HG03457 (cell line): ENCODE results near the gene FXYD1.
"Not testable (repeated sequence)": the region's sequence is repeated elsewhere in the genome, so short reads cannot be mapped to it uniquely, and the experiment has no call there.

Experiments
- ATAC-seq: cut with Tn5 transposase; IDR thresholded peaks from one replicate; pipeline ENCODE4 v1.9.1; 2021; ENCODE audit warnings: moderate number of reproducible peaks; ENCODE audit not compliant: unreplicated experiment

Gene FXYD1

GRCh38 chr19:35141837-35142605, 3.4 kb downstream of the FXYD1 start:
- ATAC-seq: no peak

GRCh38 chr19:35142606-35143230, 4.1 kb downstream of the FXYD1 start:
- no peak for ATAC-seq

- ATAC-seq: no peak
These were observed 4.6 kb downstream of the FXYD1 start, which contains the start of gene FXYD7 for GRCh38 chr19:35143231-35143715. Gene FXYD7 (plus strand): TSS chr19:35143255. CDS start chr19:35143334, 79 bp downstream.

GRCh38 chr19:35143818-35144217, 5.2 kb downstream of the FXYD1 start:
- ATAC-seq: no peak

- no peak for ATAC-seq
These were observed 5.6 kb downstream of the FXYD1 start for GRCh38 chr19:35144259-35144599.

GRCh38 chr19:35144600-35145436, 6.2 kb downstream of the FXYD1 start:
- ATAC-seq: no peak

- no peak for ATAC-seq
These were observed 8.3 kb downstream of the FXYD1 start for GRCh38 chr19:35146746-35147459.

- no peak for ATAC-seq
These were observed 10.8 kb downstream of the FXYD1 start for GRCh38 chr19:35149463-35149862.

- ATAC-seq: no peak
These were observed 11.8 kb downstream of the FXYD1 start for GRCh38 chr19:35150445-35150844.

- no peak for ATAC-seq
These were observed 12.8 kb downstream of the FXYD1 start for GRCh38 chr19:35151273-35152065.

- ATAC-seq: not testable (repeated sequence)
These were observed 14.5 kb downstream of the FXYD1 start for GRCh38 chr19:35153129-35153522.

GRCh38 chr19:35153701-35154524, 15.3 kb downstream of the FXYD1 start:
- ATAC-seq: no peak

- no peak for ATAC-seq
These were observed 16.1 kb downstream of the FXYD1 start, which contains the start of gene FXYD5 for GRCh38 chr19:35154525-35155406. Gene FXYD5 (plus strand): TSS chr19:35154735. CDS start chr19:35155551, 816 bp downstream.

GRCh38 chr19:35155441-35155840, 16.8 kb downstream of the FXYD1 start:
- ATAC-seq: no peak

- no peak for ATAC-seq
These were observed 17.5 kb downstream of the FXYD1 start for GRCh38 chr19:35155981-35156672.

- no peak for ATAC-seq
These were observed 18.0 kb downstream of the FXYD1 start for GRCh38 chr19:35156673-35157014.

- ATAC-seq: no peak
These were observed 18.8 kb downstream of the FXYD1 start for GRCh38 chr19:35157431-35157830.

GRCh38 chr19:35159606-35160005, 21.0 kb downstream of the FXYD1 start:
- no peak for ATAC-seq
